Measurements from ENCODE around the gene IZUMO1.

IZUMO1 gene

GRCh38 chr19:48755084-48755641, 8.5 kb upstream of the IZUMO1 start, which contains the start of gene FGF21:
TSS of gene FGF21 (plus strand) at chr19:48755524. CDS start at chr19:48756237, 713 bp downstream.
- Histone ChIP-seq H4K8ac (ENCODE audit: low read depth, low read length) (no peak within 1 kb of the TSS), H3K79me1 (ENCODE audit: low read length) (no peaks in the 10 kb centered on the region)
- no CpG with 5 or more reads among the region's 4 CpGs for WGBS (ENCODE audit: extremely low coverage, insufficient coverage, insufficient read length)

GRCh38 chr19:48752496-48753365, 6.0 kb upstream of the IZUMO1 start, which contains the start of gene FUT1:
TSS of gene FUT1 (minus strand) at chr19:48752641. CDS start at chr19:48751281, 1,360 bp downstream.
- Histone ChIP-seq H3K27me3 (ENCODE audit: insufficient read depth, low read length) (no peaks in the 10 kb centered on the region), H3K4me1 (ENCODE audit: control insufficient read depth in 1 of 2, insufficient read depth in 2 of 2, low read length in 2 of 2) (peaks cover 11 to 12% of the 10 kb centered on the region in 2 experiments), H3K9me3 (ENCODE audit: insufficient read depth, low read depth, low read length) (no peaks in the 10 kb centered on the region), H3K9ac (ENCODE audit: low read length) (no peak within 1 kb of the TSS), H3K14ac (ENCODE audit: low read length) (no peak within 1 kb of the TSS), H2BK5ac (ENCODE audit: low read depth, low read length, poor library complexity) (no peak within 1 kb of the TSS), H3K18ac (ENCODE audit: low read length) (no peak within 1 kb of the TSS), H2AFZ (ENCODE audit: insufficient read depth, low read length, poor library complexity) (peak within 1 kb of the TSS; percentile 71), H2BK12ac (ENCODE audit: low read length) (no peak within 1 kb of the TSS), H3K23ac (ENCODE audit: low read length) (no peak within 1 kb of the TSS), H4K8ac (ENCODE audit: low read depth, low read length) (peak within 1 kb of the TSS; percentile 51), H3K4me2 (ENCODE audit: low read length) (peak within 1 kb of the TSS; percentile 68), H2BK120ac (ENCODE audit: insufficient read depth, low read length, poor library complexity) (no peak within 1 kb of the TSS), H3K79me2 (ENCODE audit: control insufficient read depth, insufficient read depth, low read length, poor library complexity) (no peaks in the 10 kb centered on the region), H3K27ac (ENCODE audit: low read depth, low read length) (no peak within 1 kb of the TSS), H3K4ac (ENCODE audit: low read depth, low read length) (no peak within 1 kb of the TSS), H2AK5ac (ENCODE audit: low read length) (no peak within 1 kb of the TSS), H4K12ac (ENCODE audit: low read depth, low read length) (no peak within 1 kb of the TSS), H3K79me1 (ENCODE audit: low read length) (no peaks in the 10 kb centered on the region), H4K91ac (ENCODE audit: low read depth, low read length) (no peak within 1 kb of the TSS), H3K36me3 (ENCODE audit: control insufficient read depth in 1 of 2, insufficient read depth in 2 of 2, low read length in 2 of 2) (no peaks in the 10 kb centered on the region), H3K4me3 (ENCODE audit: low read depth, low read length) (peak within 1 kb of the TSS; percentile 42)
- DNase-seq = peak; percentile 69 to 72
- no CpG with 5 or more reads among the region's 73 CpGs for WGBS (ENCODE audit: extremely low coverage, insufficient coverage, insufficient read length)

More at GRCh38 chr19:48755084-48755641, 8.5 kb upstream of the IZUMO1 start, which contains the start of gene FGF21:
- Histone ChIP-seq H3K4me3 (ENCODE audit: low read depth, low read length) (no peak within 1 kb of the TSS), H3K79me2 (ENCODE audit: control insufficient read depth, insufficient read depth, low read length, poor library complexity) (no peaks in the 10 kb centered on the region), H3K36me3 (ENCODE audit: control insufficient read depth in 1 of 2, insufficient read depth in 2 of 2, low read length in 2 of 2) (no peaks in the 10 kb centered on the region), H4K91ac (ENCODE audit: low read depth, low read length) (no peak within 1 kb of the TSS), H3K9ac (ENCODE audit: low read length) (no peak within 1 kb of the TSS), H3K27ac (ENCODE audit: low read depth, low read length) (no peak within 1 kb of the TSS), H4K12ac (ENCODE audit: low read depth, low read length) (no peak within 1 kb of the TSS), H3K4me1 (ENCODE audit: control insufficient read depth in 1 of 2, insufficient read depth in 2 of 2, low read length in 2 of 2) (peaks cover 11 to 12% of the 10 kb centered on the region in 2 experiments), H3K4ac (ENCODE audit: low read depth, low read length) (no peak within 1 kb of the TSS), H2BK12ac (ENCODE audit: low read length) (no peak within 1 kb of the TSS), H3K27me3 (ENCODE audit: insufficient read depth, low read length) (no peaks in the 10 kb centered on the region), H2AK5ac (ENCODE audit: low read length) (no peak within 1 kb of the TSS), H2AFZ (ENCODE audit: insufficient read depth, low read length, poor library complexity) (no peak within 1 kb of the TSS), H3K18ac (ENCODE audit: low read length) (no peak within 1 kb of the TSS), H2BK5ac (ENCODE audit: low read depth, low read length, poor library complexity) (no peak within 1 kb of the TSS), H3K9me3 (ENCODE audit: insufficient read depth, low read depth, low read length) (no peaks in the 10 kb centered on the region), H3K14ac (ENCODE audit: low read length) (no peak within 1 kb of the TSS), H3K4me2 (ENCODE audit: low read length) (no peak within 1 kb of the TSS), H2BK120ac (ENCODE audit: insufficient read depth, low read length, poor library complexity) (no peak within 1 kb of the TSS), H3K23ac (ENCODE audit: low read length) (no peak within 1 kb of the TSS)
- DNase-seq = no peak

- H3K79me1 ChIP-seq (ENCODE audit: low read length) = peaks cover under 1% of the 10 kb centered on the region
- no CpG with 5 or more reads among the region's 20 CpGs for WGBS (ENCODE audit: extremely low coverage, insufficient coverage, insufficient read length)
Measured at GRCh38 chr19:48751845-48752495, 5.3 kb upstream of the IZUMO1 start.

DNA sequence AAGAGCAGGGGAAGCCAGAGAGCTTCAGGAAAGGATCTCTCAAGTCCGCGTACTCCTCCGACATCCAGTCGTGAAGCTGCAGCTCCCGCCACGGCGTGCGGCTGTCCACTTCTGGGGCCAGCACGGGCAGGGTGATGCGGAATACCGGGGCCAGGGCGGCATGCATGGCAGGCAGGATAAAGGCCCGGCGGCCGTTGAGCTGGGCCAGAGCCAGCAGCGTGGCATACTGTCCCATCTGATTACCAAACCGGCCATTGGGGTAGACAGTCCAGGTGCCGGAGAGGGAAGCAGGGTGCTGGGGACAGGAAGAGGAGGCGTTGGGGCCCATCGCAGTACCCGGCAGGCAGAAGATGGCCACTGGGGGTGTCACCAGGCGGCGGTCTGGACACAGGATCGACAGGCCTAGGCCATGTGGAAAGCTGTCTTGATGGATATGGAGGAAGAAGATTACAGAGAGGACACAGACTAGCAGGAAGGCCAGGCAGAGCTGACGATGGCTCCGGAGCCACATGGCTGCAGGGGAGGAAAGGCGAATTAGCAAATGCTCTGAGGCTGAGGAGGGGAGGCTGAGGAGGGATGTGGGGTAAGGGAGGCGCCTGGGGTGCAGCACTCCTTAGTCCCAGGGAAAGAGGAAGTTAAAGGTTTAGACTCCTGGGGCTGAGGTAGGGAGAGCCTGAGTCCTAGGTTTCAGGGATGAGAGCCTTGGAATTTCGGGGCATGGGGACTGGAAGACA, 4.2 kb upstream of the IZUMO1 start:
- Histone ChIP-seq H3K9me3 (ENCODE audit: insufficient read depth, low read depth, low read length) (no peaks in the 10 kb centered on the region), H2AFZ (ENCODE audit: insufficient read depth, low read length, poor library complexity) (no peak overlapping the region), H3K36me3 (ENCODE audit: control insufficient read depth in 1 of 2, insufficient read depth in 2 of 2, low read length in 2 of 2) (no peaks in the 10 kb centered on the region), H3K23ac (ENCODE audit: low read length) (no peak overlapping the region), H2BK5ac (ENCODE audit: low read depth, low read length, poor library complexity) (no peak overlapping the region), H3K27ac (ENCODE audit: low read depth, low read length) (no peak overlapping the region), H3K4ac (ENCODE audit: low read depth, low read length) (no peak overlapping the region), H3K4me1 (ENCODE audit: control insufficient read depth in 1 of 2, insufficient read depth in 2 of 2, low read length in 2 of 2) (peaks cover 11 to 15% of the 10 kb centered on the region in 2 experiments), H3K18ac (ENCODE audit: low read length) (no peak overlapping the region), H4K91ac (ENCODE audit: low read depth, low read length) (no peak overlapping the region), H2BK120ac (ENCODE audit: insufficient read depth, low read length, poor library complexity) (no peak overlapping the region), H3K79me2 (ENCODE audit: control insufficient read depth, insufficient read depth, low read length, poor library complexity) (no peaks in the 10 kb centered on the region), H3K27me3 (ENCODE audit: insufficient read depth, low read length) (no peaks in the 10 kb centered on the region), H3K9ac (ENCODE audit: low read length) (no peak overlapping the region), H3K79me1 (ENCODE audit: low read length) (peaks cover 2% of the 10 kb centered on the region), H4K12ac (ENCODE audit: low read depth, low read length) (no peak overlapping the region), H3K4me2 (ENCODE audit: low read length) (no peak overlapping the region), H3K4me3 (ENCODE audit: low read depth, low read length) (no peak overlapping the region), H2BK12ac (ENCODE audit: low read length) (no peak overlapping the region), H4K8ac (ENCODE audit: low read depth, low read length) (no peak overlapping the region), H2AK5ac (ENCODE audit: low read length) (no peak overlapping the region), H3K14ac (ENCODE audit: low read length) (no peak overlapping the region)
- DNase-seq = no peak
- no CpG with 5 or more reads among the region's 29 CpGs for WGBS (ENCODE audit: extremely low coverage, insufficient coverage, insufficient read length)

More at GRCh38 chr19:48751845-48752495, 5.3 kb upstream of the IZUMO1 start:
- DNase-seq = no peak
- H3K4me3 ChIP-seq (ENCODE audit: low read depth, low read length) = peak overlapping the region; percentile 42
- no peak overlapping the region for H3K23ac ChIP-seq (ENCODE audit: low read length)
- no peaks in the 10 kb centered on the region for H3K27me3 ChIP-seq (ENCODE audit: insufficient read depth, low read length)
- H3K36me3 ChIP-seq (ENCODE audit: control insufficient read depth in 1 of 2, insufficient read depth in 2 of 2, low read length in 2 of 2) = no peaks in the 10 kb centered on the region
- no peaks in the 10 kb centered on the region for H3K79me2 ChIP-seq (ENCODE audit: control insufficient read depth, insufficient read depth, low read length, poor library complexity)
- H3K4ac ChIP-seq (ENCODE audit: low read depth, low read length) = no peak overlapping the region
- no peak overlapping the region for H2AK5ac ChIP-seq (ENCODE audit: low read length)
- H4K8ac ChIP-seq (ENCODE audit: low read depth, low read length) = peak overlapping the region; percentile 51
- no peak overlapping the region for H3K27ac ChIP-seq (ENCODE audit: low read depth, low read length)
- H2AFZ ChIP-seq (ENCODE audit: insufficient read depth, low read length, poor library complexity) = peak overlapping the region; percentile 71
- H3K4me1 ChIP-seq (ENCODE audit: control insufficient read depth in 1 of 2, insufficient read depth in 2 of 2, low read length in 2 of 2) = peaks cover 11 to 14% of the 10 kb centered on the region in 2 experiments
- no peak overlapping the region for H2BK5ac ChIP-seq (ENCODE audit: low read depth, low read length, poor library complexity)
- H3K9ac ChIP-seq (ENCODE audit: low read length) = no peak overlapping the region
- H3K4me2 ChIP-seq (ENCODE audit: low read length) = peak overlapping the region; percentile 68
- H2BK12ac ChIP-seq (ENCODE audit: low read length) = no peak overlapping the region
- H3K14ac ChIP-seq (ENCODE audit: low read length) = no peak overlapping the region
- H2BK120ac ChIP-seq (ENCODE audit: insufficient read depth, low read length, poor library complexity) = no peak overlapping the region
- H3K9me3 ChIP-seq (ENCODE audit: insufficient read depth, low read depth, low read length) = no peaks in the 10 kb centered on the region
- H3K18ac ChIP-seq (ENCODE audit: low read length) = no peak overlapping the region
- no peak overlapping the region for H4K12ac ChIP-seq (ENCODE audit: low read depth, low read length)
- H4K91ac ChIP-seq (ENCODE audit: low read depth, low read length) = no peak overlapping the region

Data from trophoblast cell (in vitro differentiated cells and primary cell).